ENCODE results near the gene FRAS1. TPM values are rescaled to one million over a fixed set of nuclear protein-coding genes. Genes with fewer than 3 reads are reported as not detected.

Gene FRAS1
- total RNA-seq, 1 donor from 2014 or later = not detected

DNA sequence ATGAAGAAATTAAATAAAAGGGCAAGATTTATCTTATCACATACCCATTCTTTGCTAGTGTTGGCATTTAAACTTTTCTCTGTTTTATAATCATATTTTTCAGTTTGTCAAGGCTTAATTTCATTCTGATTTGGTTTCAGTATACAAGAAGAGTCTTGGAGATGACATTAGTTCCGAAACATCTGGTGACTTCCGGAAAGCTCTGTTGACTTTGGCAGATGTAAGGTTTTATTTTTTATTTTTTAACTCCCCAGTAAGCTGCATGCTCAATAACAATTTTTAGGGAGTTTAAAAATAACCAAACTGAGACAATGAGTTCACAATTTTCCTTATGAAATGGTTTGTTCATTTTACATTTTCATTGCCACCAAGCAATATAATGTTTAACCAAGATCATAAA is 534.3 kb downstream of the FRAS1 start:
- Mint-ChIP-seq H3K36me3 (ENCODE audit: low read depth) (no peaks in the 10 kb centered on the region), H3K27me3 (ENCODE audit: low read depth) (peaks cover 16% of the 10 kb centered on the region), H3K9me3 (no peaks in the 10 kb centered on the region), H3K27ac (no peak overlapping the region), H3K4me3 (ENCODE audit: low read depth) (no peak overlapping the region), H3K4me1 (ENCODE audit: low read depth) (no peaks in the 10 kb centered on the region)
- DNase-seq (ENCODE audit: low spot score) = no peak
- intact Hi-C loops (cut with micrococcal nuclease) = loop anchor here (5.0 kb wide), 1 partner anchor 271 kb away; no protein-coding TSS in a partner anchor

DNA sequence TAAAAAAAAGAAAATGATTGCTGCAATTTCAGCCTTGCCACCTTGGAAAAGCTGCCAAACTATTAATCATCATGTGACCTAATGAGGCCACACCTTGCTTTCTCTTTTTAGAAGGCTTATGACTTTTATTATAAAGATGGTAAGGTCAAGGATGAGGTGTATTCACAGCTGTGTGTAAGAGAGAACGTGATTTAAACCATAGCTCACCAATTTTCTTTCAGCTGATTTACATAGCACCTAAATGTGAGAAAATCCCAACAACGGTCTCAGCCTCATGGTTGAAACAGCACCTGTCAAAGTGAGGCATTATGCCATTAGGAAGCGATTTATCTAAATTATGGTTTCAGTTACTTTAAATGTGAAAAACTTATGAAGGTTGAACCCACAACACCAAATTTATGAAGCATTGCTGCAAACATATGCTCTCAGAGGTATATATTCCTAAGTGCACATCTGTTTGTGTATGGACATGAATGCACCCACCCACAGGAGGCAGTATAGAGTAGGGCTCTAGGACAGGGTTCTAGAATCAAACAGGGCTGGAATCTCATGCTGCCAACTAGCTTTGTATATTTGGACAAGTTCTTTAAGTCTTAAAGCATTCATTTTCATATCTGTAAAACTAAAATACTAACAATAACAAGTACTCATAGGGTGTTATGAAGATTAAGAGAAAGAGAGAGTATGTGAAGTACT is 535.1 kb downstream of the FRAS1 start:
- DNase-seq (ENCODE audit: low spot score) = no peak

More for the DNA sequence above, 535.1 kb downstream of the FRAS1 start:
- Mint-ChIP-seq H3K9me3 (no peaks in the 10 kb centered on the region), H3K4me1 (ENCODE audit: low read depth) (no peaks in the 10 kb centered on the region), H3K27me3 (ENCODE audit: low read depth) (peaks cover 16% of the 10 kb centered on the region), H3K4me3 (ENCODE audit: low read depth) (no peak overlapping the region), H3K36me3 (ENCODE audit: low read depth) (no peaks in the 10 kb centered on the region), H3K27ac (no peak overlapping the region)
- intact Hi-C loops (cut with micrococcal nuclease) = loop anchor here (5.0 kb wide), 1 partner anchor 270 kb away; no protein-coding TSS in a partner anchor

Other genes with a start within 250 kb of the FRAS1 start
- 94.8 and 105 TPM in 2 replicates for gene CNOT6L, start 238.0 kb upstream of the FRAS1 start, total RNA-seq
- 50.6 and 60.3 TPM in 2 replicates for gene MRPL1, start 194.5 kb upstream of the FRAS1 start, total RNA-seq